Activated CD8-positive, alpha-beta memory T cell treated with anti-CD3 and anti-CD28 coated beads, Interleukin-2, amount 50 U/mL, for 48 hours (primary cell): ENCODE measurements around the gene SGK1.
"Not testable (repeated sequence)": the region's sequence is repeated elsewhere in the genome, so short reads cannot be mapped to it uniquely, and the experiment has no call there.

Experiments
- DNase-seq: peaks from one replicate; pipeline ENCODE4 v3.0.0-alpha.2; 2020

SGK1 gene

GRCh38 chr6:134216301-134217010 lies 101.5 kb downstream of the SGK1 start:
- no peak for DNase-seq

GRCh38 chr6:134213410-134213809 lies 104.5 kb downstream of the SGK1 start:
- DNase-seq = not testable (repeated sequence)

DNA sequence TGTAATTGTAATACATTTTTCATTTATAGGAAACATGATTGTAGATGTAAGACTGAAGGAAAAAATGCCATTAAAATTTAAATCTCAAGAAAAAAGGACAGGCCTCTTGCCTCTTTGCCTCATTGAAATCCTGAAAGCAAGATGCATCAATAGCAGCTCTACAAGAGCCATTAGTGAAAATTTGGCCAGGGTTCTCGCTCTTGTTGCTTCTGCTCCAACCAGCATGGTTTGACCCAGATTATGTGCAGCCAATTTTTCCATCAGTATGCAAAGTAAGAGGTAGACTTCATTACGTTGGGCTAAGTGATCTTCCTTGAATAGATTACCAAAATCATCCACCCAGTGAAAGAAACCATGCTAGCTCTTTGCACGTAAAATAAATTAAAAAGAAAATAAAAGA lies 106.6 kb downstream of the SGK1 start:
- DNase-seq = no peak

DNA sequence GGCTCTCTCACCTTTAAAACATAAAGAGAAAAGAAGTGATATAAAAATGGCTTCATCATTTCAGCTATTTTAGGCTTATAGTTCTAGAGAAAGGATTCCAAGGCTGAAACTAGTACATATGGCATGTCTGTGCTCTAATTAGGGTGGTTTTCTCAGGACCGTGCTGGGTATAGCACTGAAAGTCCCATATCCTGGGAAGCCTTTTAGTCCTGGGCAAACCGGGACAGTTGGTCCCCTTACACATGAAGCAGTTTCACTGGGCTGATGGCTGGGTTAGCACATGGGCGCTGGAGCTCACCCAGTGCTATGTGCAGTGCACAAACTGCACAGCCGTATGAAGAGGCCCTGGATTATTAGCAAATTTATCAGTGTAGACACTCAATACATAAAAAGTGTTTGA lies 110.5 kb downstream of the SGK1 start:
- DNase-seq = no peak

DNA sequence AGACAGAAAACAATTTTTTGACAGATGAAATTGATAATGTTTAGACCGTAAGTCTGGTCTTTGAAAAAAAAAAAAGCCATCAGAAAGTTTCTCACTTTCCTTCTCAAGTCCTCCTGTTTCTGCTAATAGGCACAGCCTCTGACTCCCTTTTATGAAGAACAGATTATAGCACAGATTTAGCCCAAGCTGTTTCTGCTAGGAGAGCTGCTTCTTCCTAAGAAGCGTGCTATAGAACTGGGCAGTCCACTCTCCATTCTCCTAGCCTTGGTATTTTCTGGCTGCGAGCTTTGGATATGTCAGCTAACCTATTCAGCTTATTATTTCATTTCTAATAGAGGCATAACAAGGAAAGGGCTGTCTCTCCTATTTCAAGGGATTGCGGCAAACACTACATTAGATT lies 112.5 kb downstream of the SGK1 start:
- no peak for DNase-seq

DNA sequence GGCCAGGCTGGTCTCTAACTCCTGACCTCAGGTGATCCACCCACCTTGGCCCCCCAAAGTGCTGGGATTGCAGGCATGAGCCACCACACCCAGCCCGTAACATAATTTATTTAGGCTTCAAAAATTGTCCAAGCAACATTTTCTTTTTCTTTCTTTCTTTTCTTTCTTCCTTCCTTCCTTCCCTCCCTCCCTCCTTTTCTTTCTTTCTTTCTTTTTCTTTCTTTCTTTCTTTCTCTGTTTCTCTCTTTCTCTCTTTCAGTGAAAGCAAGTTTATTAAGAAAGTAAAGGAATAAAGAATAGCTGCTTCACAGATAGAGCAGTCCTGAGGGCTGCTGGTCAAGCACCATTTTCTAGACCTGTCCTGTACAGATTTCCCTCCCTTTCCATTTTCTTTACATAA lies 113.2 kb downstream of the SGK1 start:
- DNase-seq = not testable (repeated sequence)

- no peak for DNase-seq
These were observed 113.9 kb downstream of the SGK1 start for GRCh38 chr6:134204031-134204430.

- no peak for DNase-seq
These were observed 116.2 kb downstream of the SGK1 start for GRCh38 chr6:134201716-134202115.

DNA sequence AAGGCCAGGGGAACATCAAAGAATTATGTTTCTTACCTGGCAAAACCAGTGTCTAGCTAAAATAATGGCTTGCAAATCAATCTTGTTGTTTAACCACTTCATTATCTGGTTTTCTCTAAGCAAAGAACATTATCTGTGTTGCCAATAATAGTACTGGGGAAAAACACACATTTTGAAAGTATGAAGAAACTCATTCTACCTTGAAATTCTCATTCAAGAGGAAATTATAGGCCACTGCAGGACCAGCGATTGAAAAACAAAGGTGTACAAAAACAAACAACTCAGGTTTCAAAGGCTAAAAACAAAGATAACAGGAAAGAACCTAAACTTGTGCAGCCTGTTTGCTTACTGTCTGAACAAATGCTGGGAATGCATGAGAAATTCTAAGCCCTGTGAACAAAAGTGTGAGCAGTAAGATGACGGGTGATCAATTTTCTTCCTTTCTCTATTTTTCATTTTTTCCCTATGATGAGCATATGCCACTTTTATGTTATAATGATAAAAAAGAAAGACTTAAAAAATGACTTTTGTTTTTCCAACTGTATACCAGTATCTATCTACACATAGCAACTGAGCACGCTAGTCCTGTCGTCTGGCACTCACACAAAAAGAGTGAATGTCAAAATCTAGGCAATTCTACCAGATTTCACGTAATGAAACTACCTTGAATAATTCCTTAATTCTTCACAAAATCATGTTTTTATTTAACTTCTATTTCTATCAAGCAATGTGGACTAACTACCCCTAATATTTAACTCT lies 117.9 kb downstream of the SGK1 start:
- no peak for DNase-seq

DNA sequence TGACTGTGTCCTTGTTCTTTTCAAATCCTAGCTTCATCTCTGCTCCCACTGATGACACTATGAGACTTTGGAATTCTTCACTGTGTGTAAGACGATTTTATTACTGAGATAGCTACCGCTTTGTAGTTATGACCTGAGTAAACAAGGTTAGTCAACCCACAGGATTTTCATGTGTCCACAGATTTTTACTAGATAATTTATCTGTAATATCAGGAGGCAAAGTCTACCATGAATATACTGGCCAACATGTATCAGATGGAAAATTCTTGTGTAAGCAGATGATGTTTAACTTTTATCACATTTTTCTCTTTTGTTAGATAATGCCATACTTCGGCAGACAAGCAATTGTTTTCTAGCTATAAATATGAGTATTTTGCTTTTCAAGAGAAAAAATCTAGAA lies 119.8 kb downstream of the SGK1 start:
- no peak for DNase-seq

GRCh38 chr6:134197685-134198084 lies 120.2 kb downstream of the SGK1 start:
- not testable (repeated sequence) for DNase-seq

DNA sequence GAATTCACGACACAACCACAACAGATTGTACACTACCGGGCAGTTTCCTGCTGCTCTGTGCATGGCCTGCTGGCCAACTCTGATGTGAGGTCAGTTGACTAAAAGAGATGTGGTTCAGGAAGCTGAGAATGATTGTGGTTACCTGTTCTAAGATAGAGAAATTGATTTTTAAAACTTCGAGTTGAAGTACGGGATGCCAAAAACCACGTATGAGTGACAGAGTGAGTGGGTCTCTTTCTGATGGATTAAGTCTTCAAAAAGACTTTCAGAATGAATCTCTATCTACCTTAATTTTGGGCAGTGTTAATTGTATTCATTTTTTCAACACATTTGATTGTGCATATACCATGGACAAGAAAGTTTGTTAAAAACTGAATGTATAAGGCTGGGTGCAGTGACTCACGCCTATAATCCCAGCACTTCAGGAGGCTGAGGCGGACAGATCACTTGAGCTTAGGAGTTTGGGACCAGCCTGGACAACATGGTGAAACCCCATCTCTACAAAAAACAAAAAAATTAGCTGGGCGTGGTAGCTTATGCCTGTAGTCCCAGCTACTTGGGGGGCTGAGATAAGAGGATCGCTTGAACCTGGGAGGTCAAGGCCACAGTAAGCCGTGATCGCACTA lies 121.2 kb downstream of the SGK1 start:
- no peak for DNase-seq

DNA sequence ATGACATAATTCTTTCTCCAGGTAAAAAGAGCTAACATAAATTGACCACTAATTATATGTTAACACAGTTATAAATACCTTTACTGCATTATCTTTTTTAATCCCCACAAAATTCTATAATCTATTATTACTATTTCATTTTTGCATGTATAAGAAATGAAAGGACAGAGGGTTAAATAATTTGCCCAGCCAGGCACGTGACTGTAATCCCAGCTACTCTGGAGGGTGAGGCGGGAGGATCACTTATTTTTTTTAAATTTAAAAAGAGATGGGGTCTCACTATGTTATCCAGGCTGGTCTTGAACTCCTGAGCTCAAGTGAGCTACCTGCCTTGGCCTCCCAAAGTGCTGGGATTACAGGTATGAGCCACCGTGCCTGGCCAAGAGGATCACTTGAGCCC lies 121.9 kb downstream of the SGK1 start:
- no peak for DNase-seq

GRCh38 chr6:134195164-134195906 lies 122.6 kb downstream of the SGK1 start:
- DNase-seq = no peak

GRCh38 chr6:134193536-134194498 lies 124.1 kb downstream of the SGK1 start:
- no peak for DNase-seq

- DNase-seq = not testable (repeated sequence)
These were observed 125.3 kb downstream of the SGK1 start for GRCh38 chr6:134192609-134193008.

DNA sequence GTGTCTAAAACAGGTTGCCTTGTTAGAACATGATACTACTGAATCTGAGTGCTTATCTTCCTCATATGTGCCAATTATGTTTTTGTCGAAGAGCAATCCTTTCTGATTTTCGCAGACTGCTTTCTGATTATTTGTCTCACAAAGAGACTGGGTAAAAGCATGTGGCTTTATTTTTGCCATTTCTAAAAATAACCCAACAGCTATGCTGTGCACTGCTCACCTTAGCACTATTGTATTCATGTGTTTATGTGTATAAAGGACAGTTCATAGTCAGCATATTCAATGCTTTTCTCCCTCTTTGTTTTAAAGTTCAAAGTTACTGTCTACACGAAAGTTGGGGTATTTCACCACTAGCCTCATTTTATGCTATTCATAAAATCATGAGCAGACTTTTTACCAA lies 127.0 kb downstream of the SGK1 start:
- DNase-seq = no peak

GRCh38 chr6:134187751-134188150 lies 130.2 kb downstream of the SGK1 start:
- DNase-seq = no peak

DNA sequence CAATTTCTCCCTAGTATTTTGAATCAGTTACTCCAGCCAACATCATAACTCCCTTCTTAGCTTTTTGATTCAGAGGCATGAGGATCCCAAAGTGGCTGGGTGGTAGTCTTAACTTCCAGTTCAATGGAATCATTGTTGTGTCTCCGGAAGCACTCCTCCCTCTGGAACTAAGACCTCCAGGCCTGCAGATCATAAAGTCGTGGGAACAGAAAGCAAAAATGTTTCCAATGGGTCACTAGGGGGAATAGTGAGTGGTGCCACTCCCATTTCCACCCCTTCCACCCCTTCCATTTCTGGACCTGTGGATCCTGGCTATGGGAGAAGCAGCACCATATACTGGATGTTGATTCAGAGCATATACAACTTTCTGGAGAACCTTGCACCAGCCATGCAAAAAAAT lies 130.8 kb downstream of the SGK1 start:
- DNase-seq = no peak

GRCh38 chr6:134186355-134186754 lies 131.6 kb downstream of the SGK1 start:
- DNase-seq = no peak

DNA sequence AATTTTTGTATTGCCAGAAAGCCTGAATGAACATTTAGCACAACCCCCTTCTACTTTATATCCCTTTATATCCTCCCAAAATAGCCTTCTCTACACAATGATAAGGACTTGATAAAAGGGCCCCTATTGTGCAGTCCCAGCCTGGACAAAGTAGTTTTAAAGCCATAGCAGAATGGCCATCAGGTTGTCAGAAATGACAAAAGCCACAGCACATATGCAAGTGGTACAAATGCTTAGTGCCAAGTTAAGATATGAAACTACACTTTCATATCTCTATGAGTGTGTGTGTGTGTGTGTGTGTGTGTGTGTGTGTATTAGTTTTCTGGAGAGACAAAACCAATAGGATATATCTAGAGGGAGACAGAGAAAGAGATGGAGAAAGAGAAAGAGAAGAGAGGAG lies 132.6 kb downstream of the SGK1 start:
- DNase-seq = no peak

GRCh38 chr6:134183844-134184243 lies 134.1 kb downstream of the SGK1 start:
- DNase-seq = no peak
